Vagina (tissue), 2 donors: ENCODE data around the gene KIF22.

Source experiments
- CTCF ChIP-seq, 3 experiments: fragments of 450-650 bp in 2 of 3; fragments of 200-600 bp in 1 of 3; sonication (generic) in 1 of 3; IDR thresholded peaks; one replicate each; pipeline ENCODE4 v1.5.1; 2017 to 2019; ENCODE audit warnings: antibody characterized with exemption in 3 of 3, mild to moderate bottlenecking in 2 of 3, moderate library complexity in 2 of 3
- POLR2A ChIP-seq, 2 donors: fragments of 450-650 bp; IDR thresholded peaks; one replicate each; pipeline ENCODE4 v1.6.1; 2017; ENCODE audit warnings: antibody characterized with exemption in 2 of 2, mild to moderate bottlenecking in 2 of 2, moderate library complexity in 2 of 2

- no peak for TF ChIP-seq POLR2A (IDR thresholded peaks at IDR 0.05)
- no peak for TF ChIP-seq CTCF (IDR thresholded peaks at IDR 0.05)
These were observed 49.3 kb downstream of the KIF22 start for GRCh38 chr16:29839822-29840221.
